MM.1S (cell line): ENCODE data around the gene FMN1.

Experiments
- DNase-seq: peaks from one replicate; pipeline ENCODE4 v3.0.0-alpha.2; 2015
- H2AFZ ChIP-seq: fragments of 300-600 bp; sonication (generic); 2 replicates; pipeline ENCODE4 v1.6.0; 2016; ENCODE audit warnings: antibody characterized with exemption, low read length
- H3F3A ChIP-seq: fragments of 300-600 bp; sonication (generic); 2 replicates; pipeline ENCODE4 v1.6.1; 2016; ENCODE audit warnings: mild to moderate bottlenecking, antibody characterized with exemption, low read length, moderate library complexity, mixed read lengths; ENCODE audit not compliant: insufficient read depth
- H3K27ac ChIP-seq: fragments of 300-600 bp; sonication (generic); 2 replicates; pipeline ENCODE4 v1.5.1; 2016; ENCODE audit warnings: mild to moderate bottlenecking, low read length
- H3K27me3 ChIP-seq: fragments of 300-600 bp; sonication (generic); replicated peaks from 2 replicates; pipeline ENCODE4 v1.6.0; 2016; ENCODE audit warnings: low read length; ENCODE audit not compliant: insufficient read depth
- H3K36me3 ChIP-seq: fragments of 300-600 bp; sonication (generic); replicated peaks from 2 replicates; pipeline ENCODE4 v1.6.1; 2016; ENCODE audit warnings: mild to moderate bottlenecking, low read length, mixed read lengths; ENCODE audit not compliant: insufficient read depth
- H3K4me1 ChIP-seq: fragments of 300-600 bp; sonication (generic); 2 replicates; pipeline ENCODE4 v1.6.1; 2016; ENCODE audit warnings: low read length, mixed read lengths
- H3K4me2 ChIP-seq: fragments of 300-600 bp; sonication (generic); 2 replicates; pipeline ENCODE4 v1.6.0; 2016; ENCODE audit warnings: low read depth, low read length
- H3K4me3 ChIP-seq: fragments of 300-600 bp; sonication (generic); 2 replicates; pipeline ENCODE4 v1.5.1; 2016; ENCODE audit warnings: low read length, mixed read lengths
- H3K79me2 ChIP-seq: fragments of 300-600 bp; sonication (generic); 2 replicates; pipeline ENCODE4 v1.6.1; 2016; ENCODE audit warnings: mixed run types, low read length, mixed read lengths
- H3K9ac ChIP-seq: fragments of 300-600 bp; sonication (generic); 2 replicates; pipeline ENCODE4 v1.6.1; 2016; ENCODE audit warnings: low read length, mixed read lengths
- H3K9me2 ChIP-seq: fragments of 300-600 bp; sonication (generic); replicated peaks from 2 replicates; pipeline ENCODE4 v1.6.1; 2016; ENCODE audit warnings: mild to moderate bottlenecking, low read length, mixed read lengths; ENCODE audit not compliant: insufficient read depth
- H3K9me3 ChIP-seq: fragments of 300-600 bp; sonication (generic); replicated peaks from 2 replicates; pipeline ENCODE4 v1.6.1; 2016; ENCODE audit warnings: mild to moderate bottlenecking, low read length, mixed read lengths; ENCODE audit not compliant: insufficient read depth
- H4K20me1 ChIP-seq: fragments of 300-600 bp; sonication (generic); 2 replicates; pipeline ENCODE4 v1.6.1; 2016; ENCODE audit warnings: mild to moderate bottlenecking, low read length, moderate library complexity, mixed read lengths; ENCODE audit not compliant: insufficient read depth
- EZH2 ChIP-seq: fragments of 300-600 bp; sonication (generic); optimal IDR thresholded peaks from 2 replicates; pipeline ENCODE3; 2017; ENCODE audit warnings: low read depth, mild to moderate bottlenecking, antibody characterized with exemption, low read length, mixed read lengths
- EZH2phosphoT487 ChIP-seq: fragments of 300-600 bp; sonication (generic); IDR thresholded peaks from 2 replicates; pipeline ENCODE4 v1.6.1; 2018; ENCODE audit warnings: antibody characterized with exemption, low read length
- TF ChIP-seq, protein P1 (sequence below): fragments of 300-600 bp; sonication (generic); IDR thresholded peaks from 2 replicates; pipeline ENCODE4 v1.5.1; 2016; ENCODE audit warnings: antibody characterized with exemption, low read length, mixed read lengths

The FMN1 gene

DNA sequence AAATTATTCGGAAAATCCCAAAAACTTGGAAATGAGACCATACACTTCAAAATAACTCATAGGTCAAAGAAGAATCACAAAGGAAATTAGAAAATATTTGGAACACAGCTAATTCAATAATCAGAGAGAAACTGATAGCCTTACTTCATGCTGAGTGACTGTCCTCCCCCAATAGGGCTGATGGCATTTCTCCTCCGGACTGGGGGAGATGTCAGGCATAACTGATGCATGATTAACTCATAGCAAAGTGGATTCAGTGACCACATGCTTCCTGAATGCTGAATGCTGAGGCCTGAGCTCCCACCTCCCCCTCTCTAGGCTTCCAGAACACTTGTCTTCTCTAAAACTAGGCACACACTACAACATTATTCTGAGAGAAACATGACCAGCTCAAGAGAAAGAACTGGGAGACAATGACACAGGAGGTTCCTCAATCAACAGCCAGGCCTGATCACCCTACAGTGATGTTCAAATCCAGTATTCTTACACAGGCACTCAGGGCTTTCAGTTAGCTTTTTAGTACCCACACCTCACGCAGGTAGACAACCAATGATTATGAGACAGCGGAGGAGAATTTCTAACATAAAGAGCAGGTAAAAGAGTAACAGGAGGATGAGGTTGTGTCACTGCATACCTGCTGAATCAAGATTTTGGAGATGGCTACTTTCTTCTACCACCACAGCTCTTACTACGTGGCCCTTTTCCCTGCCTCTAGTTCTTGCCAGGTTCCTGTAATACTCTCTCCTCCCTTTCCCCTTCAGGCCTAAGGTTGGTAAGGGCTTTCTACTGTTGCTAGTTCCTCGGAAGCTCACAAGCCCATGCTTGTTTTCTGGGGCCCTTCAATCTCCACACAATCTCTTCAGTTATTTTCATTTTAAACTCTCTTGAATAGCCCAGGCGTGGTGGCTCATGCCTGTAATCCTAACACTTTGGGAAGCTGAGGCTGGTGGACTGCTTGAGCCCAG lies 96.1 kb downstream of the FMN1 start:
- H2AFZ ChIP-seq, result no peak overlapping the region
- no peak overlapping the region for H3K4me3 ChIP-seq
- H3K9me2 ChIP-seq, result no peaks in the 10 kb centered on the region
- no peak for DNase-seq
- no peak for TF ChIP-seq EZH2phosphoT487
- no peak for TF ChIP-seq EZH2
- TF ChIP-seq, protein P1, sequence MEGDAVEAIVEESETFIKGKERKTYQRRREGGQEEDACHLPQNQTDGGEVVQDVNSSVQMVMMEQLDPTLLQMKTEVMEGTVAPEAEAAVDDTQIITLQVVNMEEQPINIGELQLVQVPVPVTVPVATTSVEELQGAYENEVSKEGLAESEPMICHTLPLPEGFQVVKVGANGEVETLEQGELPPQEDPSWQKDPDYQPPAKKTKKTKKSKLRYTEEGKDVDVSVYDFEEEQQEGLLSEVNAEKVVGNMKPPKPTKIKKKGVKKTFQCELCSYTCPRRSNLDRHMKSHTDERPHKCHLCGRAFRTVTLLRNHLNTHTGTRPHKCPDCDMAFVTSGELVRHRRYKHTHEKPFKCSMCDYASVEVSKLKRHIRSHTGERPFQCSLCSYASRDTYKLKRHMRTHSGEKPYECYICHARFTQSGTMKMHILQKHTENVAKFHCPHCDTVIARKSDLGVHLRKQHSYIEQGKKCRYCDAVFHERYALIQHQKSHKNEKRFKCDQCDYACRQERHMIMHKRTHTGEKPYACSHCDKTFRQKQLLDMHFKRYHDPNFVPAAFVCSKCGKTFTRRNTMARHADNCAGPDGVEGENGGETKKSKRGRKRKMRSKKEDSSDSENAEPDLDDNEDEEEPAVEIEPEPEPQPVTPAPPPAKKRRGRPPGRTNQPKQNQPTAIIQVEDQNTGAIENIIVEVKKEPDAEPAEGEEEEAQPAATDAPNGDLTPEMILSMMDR, result no peak
- H3K9me3 ChIP-seq, result no peaks in the 10 kb centered on the region
- H3K9ac ChIP-seq, result no peak overlapping the region
- no peaks in the 10 kb centered on the region for H3K27me3 ChIP-seq
- no peaks in the 10 kb centered on the region for H3K79me2 ChIP-seq
- no peaks in the 10 kb centered on the region for H3F3A ChIP-seq
- no peaks in the 10 kb centered on the region for H3K36me3 ChIP-seq
- H3K27ac ChIP-seq, result no peak overlapping the region
- H3K4me1 ChIP-seq, result 0 out of 2 replicates have a peak, but pooled peaks cover under 1% of the 10 kb centered on the region
- no peaks in the 10 kb centered on the region for H4K20me1 ChIP-seq
- no peak overlapping the region for H3K4me2 ChIP-seq

DNA sequence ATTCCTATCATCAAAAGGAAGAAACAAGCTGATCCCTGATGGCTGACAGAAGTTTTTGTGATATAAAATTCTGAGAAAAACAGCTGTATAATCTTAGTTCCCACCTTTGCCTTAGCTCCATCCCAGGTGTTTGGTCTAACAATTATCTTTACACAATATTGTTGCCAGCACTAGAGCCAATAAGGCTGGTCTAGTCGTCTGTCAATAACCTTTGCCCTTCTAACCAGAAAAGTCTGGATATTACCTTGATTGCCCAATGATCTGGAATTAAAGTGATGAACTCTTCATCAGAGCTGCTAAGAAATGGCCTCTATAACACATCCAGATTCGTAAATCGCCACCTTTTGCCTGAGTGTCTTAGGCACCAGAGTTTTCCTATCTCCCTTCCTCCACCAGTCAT lies 98.4 kb downstream of the FMN1 start:
- Histone ChIP-seq H2AFZ (no peak overlapping the region), H3K9me3 (no peaks in the 10 kb centered on the region), H3K27me3 (no peaks in the 10 kb centered on the region), H3K9me2 (no peaks in the 10 kb centered on the region), H3F3A (no peaks in the 10 kb centered on the region), H4K20me1 (no peaks in the 10 kb centered on the region), H3K4me1 (no peaks in the 10 kb centered on the region), H3K4me3 (no peak overlapping the region), H3K36me3 (no peaks in the 10 kb centered on the region), H3K27ac (no peak overlapping the region), H3K79me2 (no peaks in the 10 kb centered on the region), H3K4me2 (no peak overlapping the region), H3K9ac (no peak overlapping the region)
- TF ChIP-seq EZH2phosphoT487 (no peak), EZH2 (no peak)
- TF ChIP-seq, protein P1, result no peak
- DNase-seq, result no peak

DNA sequence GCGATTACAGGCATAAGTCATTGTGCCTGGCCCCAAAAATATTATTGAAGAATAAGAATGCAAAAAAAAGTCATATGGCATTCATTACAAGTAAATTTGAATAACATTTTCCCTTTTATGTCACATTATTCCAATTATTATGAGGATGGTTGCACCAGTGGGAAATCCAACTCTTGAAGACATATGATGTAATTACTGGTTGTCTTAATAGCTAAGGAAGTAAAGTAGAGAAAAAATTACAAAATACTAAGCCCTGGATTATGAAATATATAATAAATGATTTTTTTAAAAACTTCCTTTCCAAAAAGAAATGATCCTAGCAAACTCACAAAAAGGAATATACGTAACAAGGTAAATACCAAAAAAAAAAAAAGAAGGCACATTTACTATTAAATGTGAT lies 98.9 kb downstream of the FMN1 start:
- H4K20me1 ChIP-seq, result no peaks in the 10 kb centered on the region
- no peak for TF ChIP-seq EZH2
- TF ChIP-seq EZH2phosphoT487, result no peak
- no peaks in the 10 kb centered on the region for H3K9me2 ChIP-seq
- no peak overlapping the region for H3K4me3 ChIP-seq
- no peaks in the 10 kb centered on the region for H3K27me3 ChIP-seq
- no peak overlapping the region for H3K27ac ChIP-seq
- H2AFZ ChIP-seq, result no peak overlapping the region
- H3K9me3 ChIP-seq, result no peaks in the 10 kb centered on the region
- H3F3A ChIP-seq, result no peaks in the 10 kb centered on the region
- H3K79me2 ChIP-seq, result no peaks in the 10 kb centered on the region
- no peaks in the 10 kb centered on the region for H3K36me3 ChIP-seq
- H3K4me2 ChIP-seq, result no peak overlapping the region
- H3K4me1 ChIP-seq, result no peaks in the 10 kb centered on the region
- DNase-seq, result no peak
- H3K9ac ChIP-seq, result no peak overlapping the region

DNA sequence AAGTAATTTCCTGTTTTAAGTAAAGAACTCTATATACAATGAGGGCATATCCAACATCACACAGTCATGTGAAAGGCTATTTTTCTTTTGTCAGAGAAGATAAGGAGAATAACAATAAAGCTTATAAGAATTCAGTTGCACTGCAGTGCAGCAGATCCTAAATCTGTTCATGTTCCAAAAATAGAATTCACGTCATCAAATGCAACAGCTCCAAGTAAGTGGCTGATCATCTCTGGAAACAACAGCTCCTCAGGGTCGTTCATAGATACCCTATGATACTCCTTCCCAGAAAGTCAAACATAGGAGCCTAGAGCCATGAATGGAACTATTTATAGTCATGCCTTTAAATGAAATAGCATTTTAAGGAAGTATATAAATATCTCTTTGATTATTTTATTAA lies 100.2 kb downstream of the FMN1 start:
- Histone ChIP-seq H3F3A (no peaks in the 10 kb centered on the region), H3K9ac (no peak overlapping the region), H3K9me3 (no peaks in the 10 kb centered on the region), H3K27ac (no peak overlapping the region), H4K20me1 (no peaks in the 10 kb centered on the region), H3K36me3 (no peaks in the 10 kb centered on the region), H3K4me1 (peaks cover 4% of the 10 kb centered on the region; the same call in 1 of the 2 replicates), H2AFZ (no peak overlapping the region), H3K79me2 (no peaks in the 10 kb centered on the region), H3K9me2 (no peaks in the 10 kb centered on the region), H3K4me2 (no peak overlapping the region), H3K27me3 (no peaks in the 10 kb centered on the region), H3K4me3 (no peak overlapping the region)
- TF ChIP-seq EZH2 (no peak), EZH2phosphoT487 (no peak)
- TF ChIP-seq, protein P1, result no peak
- DNase-seq, result no peak
